A673 (cell line): Measurements from ENCODE around the gene RBFOX2. TPM values are rescaled to one million over a fixed set of nuclear protein-coding genes. Genes with fewer than 3 reads are reported as not detected.
"Not testable (repeated sequence)": the region's sequence is repeated elsewhere in the genome, so short reads cannot be mapped to it uniquely, and the experiment has no call there.

Source experiments
- BruUV-seq: library from RNA; stranded (reverse); fragments of 400-500 nt; replicated peaks from 2 replicates; lab custom pipeline; 2021; lab: Mats Ljungman, UMichigan
- CTCF ChIA-PET: fragments of 300-600 bp; sonication (Branson Sonifier 250); formaldehyde crosslinking; loops from one replicate; lab custom pipeline; 2022; ENCODE audit warnings: antibody characterized with exemption; lab: Charles Lee
- POLR2A ChIA-PET: fragments of 300-600 bp; sonication (Branson Sonifier 250); formaldehyde crosslinking; loops from one replicate; lab custom pipeline; 2022; ENCODE audit warnings: antibody characterized with exemption; ENCODE audit not compliant: low non-redundant PET; lab: Charles Lee
- DNase-seq: peaks from one replicate; pipeline ENCODE4 v3.0.0-alpha.2; 2015; ENCODE audit warnings: low spot score
- H3K27ac ChIP-seq: fragments of 200-600 bp; sonication (generic); 2 replicates; pipeline ENCODE4 v1.5.1; 2016; ENCODE audit warnings: mixed run types, low read depth, mild to moderate bottlenecking, mixed read lengths, antibody characterized with exemption, low read length; ENCODE audit not compliant: poor library complexity, severe bottlenecking
- H3K27me3 ChIP-seq: fragments of 200-600 bp; sonication (generic); replicated peaks from 2 replicates; pipeline ENCODE4 v1.6.1; 2017; ENCODE audit warnings: mixed run types, low read depth, mild to moderate bottlenecking, mixed read lengths, antibody characterized with exemption, low read length; ENCODE audit not compliant: insufficient read depth, poor library complexity
- H3K36me3 ChIP-seq: fragments of 200-600 bp; sonication (generic); 2 replicates; pipeline ENCODE4 v1.6.1; 2016; ENCODE audit warnings: mixed run types, mild to moderate bottlenecking, mixed read lengths, antibody characterized with exemption, low read length; ENCODE audit not compliant: insufficient read depth, poor library complexity, severe bottlenecking
- H3K4me1 ChIP-seq: fragments of 200-600 bp; sonication (generic); 2 replicates; pipeline ENCODE4 v1.6.1; 2017; ENCODE audit warnings: mixed run types, mild to moderate bottlenecking, mixed read lengths, antibody characterized with exemption, low read length; ENCODE audit not compliant: insufficient read depth, poor library complexity, severe bottlenecking
- H3K4me3 ChIP-seq: fragments of 200-600 bp; sonication (generic); 2 replicates; pipeline ENCODE4 v1.5.1; 2016; ENCODE audit warnings: low read depth, mixed run types, mild to moderate bottlenecking, mixed read lengths, low read length; ENCODE audit not compliant: poor library complexity, severe bottlenecking
- H3K9me3 ChIP-seq: fragments of 200-600 bp; sonication (generic); 2 replicates; pipeline ENCODE4 v1.6.1; 2016; ENCODE audit warnings: mixed run types, low read depth, mild to moderate bottlenecking, mixed read lengths, antibody characterized with exemption, low read length; ENCODE audit not compliant: poor library complexity, severe bottlenecking
- EZH2 ChIP-seq: fragments of 200-600 bp; sonication (generic); IDR thresholded peaks from 2 replicates; pipeline ENCODE4 v1.6.1; 2017; ENCODE audit warnings: borderline replicate concordance, low read depth, mild to moderate bottlenecking, mixed read lengths, antibody characterized with exemption, low read length; ENCODE audit not compliant: poor library complexity, severe bottlenecking
- intact Hi-C: fragments of 100-400 bp; cut with micrococcal nuclease; formaldehyde crosslinking; loops from one replicate; pipeline ENCODE4 v1.10.0; 2022; ENCODE audit not compliant: unreplicated experiment
- total RNA-seq: library from RNA; stranded (reverse); gene quantifications from 2 replicates; pipeline ENCODE4 v1.2.3, GENCODE V29; 2021
- TF ChIP-seq, protein P1 (sequence below): fragments of 300-800, 200-600 bp; sonication (generic); conservative IDR thresholded peaks from 2 replicates; pipeline ENCODE4 v1.5.1; 2017; ENCODE audit warnings: low read depth, mild to moderate bottlenecking, antibody characterized with exemption, low read length, moderate library complexity, mixed read lengths

The RBFOX2 gene
- total RNA-seq, 1 experiment from 2014 or later = 142 TPM

- Histone ChIP-seq H3K27me3 (no peaks in the 10 kb centered on the region), H3K27ac (peak overlapping the region; percentile 25), H3K36me3 (peaks cover 6% of the 10 kb centered on the region), H3K9me3 (no peaks in the 10 kb centered on the region), H3K4me3 (no peak overlapping the region), H3K4me1 (peaks cover 47% of the 10 kb centered on the region)
- POLR2A ChIA-PET = no interaction called here
- CTCF ChIA-PET = no interaction called here
- TF ChIP-seq EZH2 = no peak
- TF ChIP-seq, protein P1, sequence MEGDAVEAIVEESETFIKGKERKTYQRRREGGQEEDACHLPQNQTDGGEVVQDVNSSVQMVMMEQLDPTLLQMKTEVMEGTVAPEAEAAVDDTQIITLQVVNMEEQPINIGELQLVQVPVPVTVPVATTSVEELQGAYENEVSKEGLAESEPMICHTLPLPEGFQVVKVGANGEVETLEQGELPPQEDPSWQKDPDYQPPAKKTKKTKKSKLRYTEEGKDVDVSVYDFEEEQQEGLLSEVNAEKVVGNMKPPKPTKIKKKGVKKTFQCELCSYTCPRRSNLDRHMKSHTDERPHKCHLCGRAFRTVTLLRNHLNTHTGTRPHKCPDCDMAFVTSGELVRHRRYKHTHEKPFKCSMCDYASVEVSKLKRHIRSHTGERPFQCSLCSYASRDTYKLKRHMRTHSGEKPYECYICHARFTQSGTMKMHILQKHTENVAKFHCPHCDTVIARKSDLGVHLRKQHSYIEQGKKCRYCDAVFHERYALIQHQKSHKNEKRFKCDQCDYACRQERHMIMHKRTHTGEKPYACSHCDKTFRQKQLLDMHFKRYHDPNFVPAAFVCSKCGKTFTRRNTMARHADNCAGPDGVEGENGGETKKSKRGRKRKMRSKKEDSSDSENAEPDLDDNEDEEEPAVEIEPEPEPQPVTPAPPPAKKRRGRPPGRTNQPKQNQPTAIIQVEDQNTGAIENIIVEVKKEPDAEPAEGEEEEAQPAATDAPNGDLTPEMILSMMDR = no peak
- intact Hi-C loops = no loop called here
- DNase-seq = no peak
- BruUV-seq = no TSS peak
Observed at GRCh38 chr22:36022697-36023096, 5.9 kb downstream of the RBFOX2 start.

DNA sequence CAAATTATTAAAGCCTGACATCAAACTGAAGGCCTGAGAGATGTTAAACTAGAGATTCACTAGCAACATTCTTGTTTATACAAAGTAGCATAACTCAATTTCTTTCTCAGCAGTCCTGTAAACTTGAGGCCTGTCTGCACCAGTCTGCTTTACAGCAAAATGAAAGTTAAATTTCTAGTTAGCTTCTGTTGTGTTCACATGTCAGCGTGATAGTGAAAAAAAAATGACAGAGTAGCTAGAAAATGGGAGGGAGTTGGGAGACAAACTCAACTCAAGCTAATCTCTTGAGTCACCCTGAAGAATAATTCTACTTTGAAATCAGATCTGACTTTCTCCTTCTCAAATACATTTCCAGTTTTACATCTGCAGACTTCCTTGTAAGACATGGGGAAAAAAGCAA lies 6.5 kb downstream of the RBFOX2 start:
- no peak for DNase-seq
- CTCF ChIA-PET = no interaction called here

DNA sequence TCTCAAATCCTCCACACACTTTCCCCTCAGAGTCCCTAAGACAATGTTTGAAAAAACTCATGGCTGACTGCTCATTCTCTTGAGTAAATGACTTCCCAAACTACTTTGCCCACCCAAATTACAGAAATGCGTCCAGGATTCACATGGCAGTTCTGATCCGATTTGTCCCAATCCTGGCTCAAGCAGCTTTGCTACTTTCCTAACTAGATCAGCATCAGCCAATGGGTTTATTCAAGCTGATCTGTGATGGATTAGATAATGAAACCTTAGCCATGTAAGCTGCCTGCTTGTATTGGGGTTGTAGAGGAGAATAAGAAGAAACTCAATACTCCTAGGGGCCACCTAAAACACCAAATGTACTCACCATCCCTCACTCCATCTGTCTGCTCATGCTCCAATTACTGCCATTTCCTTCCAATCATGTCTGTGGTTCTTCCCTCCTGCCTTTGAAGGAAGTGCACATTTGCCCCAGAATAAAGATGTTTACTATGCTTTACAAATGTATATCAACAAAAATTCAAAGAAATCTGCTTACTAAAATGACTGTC lies 6.9 kb downstream of the RBFOX2 start:
- H3K27ac ChIP-seq = peak overlapping the region; percentile 25
- intact Hi-C loops = no loop called here
- no peak for TF ChIP-seq EZH2
- TF ChIP-seq, protein P1 = no peak

More for the DNA sequence above, 6.5 kb downstream of the RBFOX2 start:
- no TSS peak for BruUV-seq
- Histone ChIP-seq H3K4me3 (no peak overlapping the region), H3K27ac (peak overlapping the region; percentile 25), H3K4me1 (peaks cover 49% of the 10 kb centered on the region), H3K36me3 (peaks cover 6% of the 10 kb centered on the region), H3K9me3 (no peaks in the 10 kb centered on the region), H3K27me3 (no peaks in the 10 kb centered on the region)
- POLR2A ChIA-PET = no interaction called here
- TF ChIP-seq, protein P1 = no peak
- TF ChIP-seq EZH2 = no peak
- intact Hi-C loops = no loop called here

GRCh38 chr22:36020865-36021264 lies 7.8 kb downstream of the RBFOX2 start:
- H3K36me3 ChIP-seq, H3K4me3 ChIP-seq, POLR2A ChIA-PET, intact Hi-C loops, H3K27ac ChIP-seq, DNase-seq, H3K9me3 ChIP-seq, BruUV-seq, CTCF ChIA-PET, H3K27me3 ChIP-seq: not testable (repeated sequence)
- H3K4me1 ChIP-seq = peaks cover 51% of the 10 kb centered on the region

More for the DNA sequence above, 6.9 kb downstream of the RBFOX2 start:
- ChIA-PET POLR2A (no interaction called here), CTCF (no interaction called here)
- H3K27me3 ChIP-seq = no peaks in the 10 kb centered on the region
- no peak overlapping the region for H3K4me3 ChIP-seq
- no peak for DNase-seq
- H3K36me3 ChIP-seq = peaks cover 6% of the 10 kb centered on the region
- peaks cover 51% of the 10 kb centered on the region for H3K4me1 ChIP-seq
- BruUV-seq = no TSS peak
- H3K9me3 ChIP-seq = no peaks in the 10 kb centered on the region
